Lung (tissue), 12 donors: ENCODE results near the gene ADGRG4. TPM values are rescaled to one million over a fixed set of nuclear protein-coding genes. Genes with fewer than 3 reads are reported as not detected.

Experiments used
- ATAC-seq: fragments of 200-7000 bp; cut with Tn5 transposase; one replicate; pipeline ENCODE4 v1.9.1; 2020; ENCODE audit warnings: moderate number of reproducible peaks; ENCODE audit not compliant: insufficient read depth, low FRiP score
- DNase-seq, 3 donors: peaks; one replicate each; pipeline ENCODE4 v3.0.0-alpha.2; 2013 to 2017
- H3K27ac ChIP-seq, 2 donors: one replicate each; pipeline ENCODE4 v1.5.1; 2013; ENCODE audit warnings: mild to moderate bottlenecking in 2 of 2, moderate library complexity in 2 of 2, control low read depth in 1 of 2, inconsistent platforms in 1 of 2, low read depth in 1 of 2, low read length in 1 of 2
- H3K27me3 ChIP-seq, 3 donors: one replicate each; pipeline ENCODE4 v1.5.1; 2013; ENCODE audit warnings: low read length in 2 of 3; ENCODE audit not compliant: control insufficient read depth in 3 of 3, insufficient read depth in 3 of 3
- H3K36me3 ChIP-seq, 4 donors: one replicate each; pipeline ENCODE4 v1.5.1; 2013; ENCODE audit warnings: low read length in 4 of 4, mild to moderate bottlenecking in 1 of 4, moderate library complexity in 1 of 4; ENCODE audit not compliant: control insufficient read depth in 4 of 4, insufficient read depth in 4 of 4
- H3K4me1 ChIP-seq, 5 donors: one replicate each; pipeline ENCODE4 v1.5.1; 2013; ENCODE audit warnings: low read length in 5 of 5, mild to moderate bottlenecking in 2 of 5, moderate library complexity in 1 of 5; ENCODE audit not compliant: control insufficient read depth in 5 of 5, insufficient read depth in 5 of 5
- H3K4me3 ChIP-seq: one replicate; pipeline ENCODE4 v1.5.1; 2013; ENCODE audit warnings: mild to moderate bottlenecking, control low read depth, moderate library complexity
- H3K9ac ChIP-seq, 2 donors: one replicate each; pipeline ENCODE4 v1.5.1; 2013; ENCODE audit warnings: low read length in 2 of 2, control low read depth in 1 of 2; ENCODE audit not compliant: insufficient read depth in 1 of 2
- H3K9me3 ChIP-seq, 4 donors: one replicate each; pipeline ENCODE4 v1.5.1; 2013; ENCODE audit warnings: low read length in 3 of 4, mild to moderate bottlenecking in 1 of 4, moderate library complexity in 1 of 4; ENCODE audit not compliant: control insufficient read depth in 4 of 4, insufficient read depth in 3 of 4
- CTCF ChIP-seq: IDR thresholded peaks from 2 replicates; pipeline ENCODE4 v1.5.1; 2012; ENCODE audit warnings: mild to moderate bottlenecking; ENCODE audit errors: control extremely low read depth, extremely low read depth
- WGBS, 2 donors: extraction: QIAGEN DNeasy Blood & Tissue Kit; methylation state at CpG; one replicate each; pipeline ENCODE4 v1.1.7; 2013; 5-methylcytosine and 5-hydroxymethylcytosine counted together
- polyA plus RNA-seq, 2 donors: library from polyadenylated mRNA; stranded (reverse); fragments of 200-250 nt; gene quantifications; one replicate each; pipeline ENCODE4 v1.2.1, GENCODE V29; 2013
- total RNA-seq, 2 donors: library from RNA; depleted of rRNA in 1 of 2; stranded (reverse); fragments of >200 nt in 1 of 2; gene quantifications; one replicate each; pipeline ENCODE4 v1.2.1, GENCODE V29; 2014 to 2021
- donor health status: control.
- donor health status: control.
- donor health status: Bipolar disorder and iron deficiency.
- donor health status: healthy.
- donor health status: DM: yes; HTN: yes; CAD: no.

Gene ADGRG4
- total and polyA plus RNA-seq, 4 donors = 0.03 to 0.06 TPM; not detected in 2

GRCh38 chrX:136339702-136340101 is 38.9 kb downstream of the ADGRG4 start:
- no peak for TF ChIP-seq CTCF
- DNase-seq = no peak
- no peak overlapping the region for H3K27ac ChIP-seq
- H3K9ac ChIP-seq = no peak overlapping the region
- ATAC-seq = no peak
- peaks cover 0 to 4% (median 2%) of the 10 kb centered on the region in 4 donors for H3K9me3 ChIP-seq
- H3K36me3 ChIP-seq = no peaks in the 10 kb centered on the region
- no peak overlapping the region for H3K4me3 ChIP-seq
- H3K4me1 ChIP-seq = no peaks in the 10 kb centered on the region
- no peaks in the 10 kb centered on the region for H3K27me3 ChIP-seq
- WGBS, 2 donors = 83 to 95% methylated on average over 1 of the region's 1 CpG

GRCh38 chrX:136344320-136344719 is 43.6 kb downstream of the ADGRG4 start:
- Histone ChIP-seq H3K9me3 (peaks cover 0 to 2% (median 0%) of the 10 kb centered on the region in 4 donors), H3K4me3 (no peak overlapping the region), H3K27me3 (peaks cover 0 to 6% (median 0%) of the 10 kb centered on the region in 3 donors), H3K36me3 (no peaks in the 10 kb centered on the region), H3K4me1 (no peaks in the 10 kb centered on the region), H3K9ac (no peak overlapping the region), H3K27ac (no peak overlapping the region)
- no peak for ATAC-seq
- TF ChIP-seq CTCF = no peak
- DNase-seq = no peak

GRCh38 chrX:136346506-136346905 is 45.7 kb downstream of the ADGRG4 start:
- no peak for DNase-seq
- WGBS, 2 donors = 50 to 84% methylated on average over 2 of the region's 2 CpGs

More at GRCh38 chrX:136346506-136346905, 45.7 kb downstream of the ADGRG4 start:
- Histone ChIP-seq H3K9me3 (peaks cover 0 to 2% (median 0%) of the 10 kb centered on the region in 4 donors), H3K9ac (no peak overlapping the region), H3K27ac (no peak overlapping the region), H3K36me3 (no peaks in the 10 kb centered on the region), H3K27me3 (peaks cover 0 to 6% (median 0%) of the 10 kb centered on the region in 3 donors), H3K4me1 (no peaks in the 10 kb centered on the region), H3K4me3 (no peak overlapping the region)
- no peak for TF ChIP-seq CTCF
- no peak for ATAC-seq
